PC-9 (cell line): Measurements from ENCODE around the gene SUGP1.

ENCODE experiments used
- CTCF ChIP-seq: fragments of 200-600 bp; sonication (generic); conservative IDR thresholded peaks from 2 replicates; pipeline ENCODE4 v1.6.1; 2017; ENCODE audit warnings: mixed run types, antibody characterized with exemption, mild to moderate bottlenecking, moderate library complexity
- EZH2 ChIP-seq: fragments of 200-600 bp; sonication (generic); IDR thresholded peaks from 2 replicates; pipeline ENCODE4 v1.8.0; 2017; ENCODE audit warnings: antibody characterized with exemption, low read depth

- TF ChIP-seq EZH2 (no peak), CTCF (no peak)
Observed at GRCh38 chr19:19345232-19345631, 24.9 kb upstream of the SUGP1 start.
